Ascending aorta (tissue), 2 donors: ENCODE results near the gene SMPDL3A. TPM values are rescaled to one million over a fixed set of nuclear protein-coding genes. Genes with fewer than 3 reads are reported as not detected.

Experiments used
- DNase-seq, 2 donors: peaks; one replicate each; pipeline ENCODE4 v3.0.0-alpha.2; 2019; ENCODE audit warnings: low spot score in 2 of 2
- H3K27ac ChIP-seq, 2 donors: fragments of 200-600 bp; sonication (generic); one replicate each; pipeline ENCODE4 v1.5.1; 2016 to 2017; ENCODE audit warnings: mild to moderate bottlenecking in 1 of 2
- H3K27me3 ChIP-seq: fragments of 200-600 bp; sonication (generic); one replicate; pipeline ENCODE4 v1.5.1; 2017
- H3K36me3 ChIP-seq, 2 donors: fragments of 200-600 bp; sonication (generic); one replicate each; pipeline ENCODE4 v1.5.1; 2016
- H3K4me1 ChIP-seq, 2 donors: fragments of 200-600 bp; sonication (generic); one replicate each; pipeline ENCODE4 v1.5.1; 2016 to 2017; ENCODE audit warnings: mild to moderate bottlenecking in 1 of 2
- H3K4me3 ChIP-seq, 2 donors: fragments of 200-600 bp; sonication (generic); one replicate each; pipeline ENCODE4 v1.5.1; 2016 to 2017; ENCODE audit warnings: mild to moderate bottlenecking in 1 of 2
- H3K9me3 ChIP-seq, 2 donors: fragments of 200-600 bp; sonication (generic); one replicate each; pipeline ENCODE4 v1.5.1; 2016
- intact Hi-C: fragments of 100-400 bp; cut with DNase I; formaldehyde crosslinking; loops from one replicate; pipeline ENCODE4 v1.15.1; 2023
- total RNA-seq: library from RNA; depleted of rRNA; stranded (reverse); fragments of >200 nt; gene quantifications from one replicate; pipeline ENCODE4 v1.1.0, GENCODE V29; 2016
- TF ChIP-seq, protein P1 (sequence below), 3 experiments: fragments of 200-600 bp in 2 of 3; fragments of 450-650 bp in 1 of 3; sonication (generic) in 2 of 3; IDR thresholded peaks; one replicate each; pipeline ENCODE4 v1.5.1; 2016 to 2019; ENCODE audit warnings: antibody characterized with exemption in 3 of 3, mild to moderate bottlenecking in 1 of 3, moderate library complexity in 1 of 3

Gene SMPDL3A
- total RNA-seq, 1 donor from 2014 or later, result 2.7 TPM

DNA sequence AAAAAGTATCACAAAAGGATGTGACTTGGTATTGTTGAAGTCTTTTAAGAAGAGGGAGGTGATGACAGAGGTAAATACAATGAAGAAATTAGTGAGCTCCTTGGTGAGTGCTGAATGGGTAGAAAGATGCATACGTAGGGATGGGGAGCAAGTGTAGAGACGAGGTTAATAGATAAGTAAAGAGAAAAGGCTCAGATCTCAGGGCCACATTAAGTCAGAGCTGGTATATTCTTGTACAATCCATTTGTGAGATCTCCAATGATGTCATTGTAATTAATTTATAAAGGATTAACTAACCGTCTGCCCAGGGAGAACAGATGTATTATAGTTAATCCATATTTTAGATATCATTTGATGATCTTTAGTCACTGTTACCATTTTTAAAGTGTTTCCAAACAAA, 43.4 kb downstream of the SMPDL3A start:
- Histone ChIP-seq H3K4me3 (no peak overlapping the region), H3K36me3 (no peaks in the 10 kb centered on the region), H3K27me3 (no peaks in the 10 kb centered on the region), H3K4me1 (no peaks in the 10 kb centered on the region), H3K9me3 (no peaks in the 10 kb centered on the region), H3K27ac (no peak overlapping the region)
- intact Hi-C loops, result no loop called here
- TF ChIP-seq, protein P1, sequence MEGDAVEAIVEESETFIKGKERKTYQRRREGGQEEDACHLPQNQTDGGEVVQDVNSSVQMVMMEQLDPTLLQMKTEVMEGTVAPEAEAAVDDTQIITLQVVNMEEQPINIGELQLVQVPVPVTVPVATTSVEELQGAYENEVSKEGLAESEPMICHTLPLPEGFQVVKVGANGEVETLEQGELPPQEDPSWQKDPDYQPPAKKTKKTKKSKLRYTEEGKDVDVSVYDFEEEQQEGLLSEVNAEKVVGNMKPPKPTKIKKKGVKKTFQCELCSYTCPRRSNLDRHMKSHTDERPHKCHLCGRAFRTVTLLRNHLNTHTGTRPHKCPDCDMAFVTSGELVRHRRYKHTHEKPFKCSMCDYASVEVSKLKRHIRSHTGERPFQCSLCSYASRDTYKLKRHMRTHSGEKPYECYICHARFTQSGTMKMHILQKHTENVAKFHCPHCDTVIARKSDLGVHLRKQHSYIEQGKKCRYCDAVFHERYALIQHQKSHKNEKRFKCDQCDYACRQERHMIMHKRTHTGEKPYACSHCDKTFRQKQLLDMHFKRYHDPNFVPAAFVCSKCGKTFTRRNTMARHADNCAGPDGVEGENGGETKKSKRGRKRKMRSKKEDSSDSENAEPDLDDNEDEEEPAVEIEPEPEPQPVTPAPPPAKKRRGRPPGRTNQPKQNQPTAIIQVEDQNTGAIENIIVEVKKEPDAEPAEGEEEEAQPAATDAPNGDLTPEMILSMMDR (IDR thresholded peaks at IDR 0.05), result no peak
- no peak for DNase-seq

DNA sequence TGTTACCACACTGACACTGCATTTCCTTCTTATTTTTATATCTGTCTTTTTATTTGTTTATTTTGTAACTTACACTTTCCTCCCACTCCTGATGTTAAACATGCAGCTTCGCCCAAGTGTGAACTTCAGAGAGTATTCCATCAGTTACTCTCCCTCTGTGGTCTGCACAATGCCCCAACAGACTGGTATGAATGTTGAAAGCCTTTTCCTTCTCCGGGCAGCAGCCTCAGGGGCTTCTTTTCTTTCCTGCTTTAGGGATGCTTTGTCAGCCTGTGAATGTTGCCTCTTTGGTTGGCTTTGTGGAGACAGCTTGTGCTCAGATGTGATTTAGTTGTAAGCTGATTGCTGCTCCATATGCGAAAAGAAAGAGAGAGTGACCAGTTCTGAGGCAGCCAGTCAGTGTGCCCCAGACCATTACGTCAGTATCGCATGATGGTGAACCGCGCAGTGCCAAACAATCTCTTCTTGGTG, 44.0 kb downstream of the SMPDL3A start:
- TF ChIP-seq, protein P1 (IDR thresholded peaks at IDR 0.05), result no peak
- no peak for DNase-seq
- H3K27ac ChIP-seq, result no peak overlapping the region
- H3K27me3 ChIP-seq, result no peaks in the 10 kb centered on the region
- no peaks in the 10 kb centered on the region for H3K9me3 ChIP-seq
- intact Hi-C loops, result no loop called here
- no peaks in the 10 kb centered on the region for H3K36me3 ChIP-seq
- H3K4me3 ChIP-seq, result no peak overlapping the region
- no peaks in the 10 kb centered on the region for H3K4me1 ChIP-seq

DNA sequence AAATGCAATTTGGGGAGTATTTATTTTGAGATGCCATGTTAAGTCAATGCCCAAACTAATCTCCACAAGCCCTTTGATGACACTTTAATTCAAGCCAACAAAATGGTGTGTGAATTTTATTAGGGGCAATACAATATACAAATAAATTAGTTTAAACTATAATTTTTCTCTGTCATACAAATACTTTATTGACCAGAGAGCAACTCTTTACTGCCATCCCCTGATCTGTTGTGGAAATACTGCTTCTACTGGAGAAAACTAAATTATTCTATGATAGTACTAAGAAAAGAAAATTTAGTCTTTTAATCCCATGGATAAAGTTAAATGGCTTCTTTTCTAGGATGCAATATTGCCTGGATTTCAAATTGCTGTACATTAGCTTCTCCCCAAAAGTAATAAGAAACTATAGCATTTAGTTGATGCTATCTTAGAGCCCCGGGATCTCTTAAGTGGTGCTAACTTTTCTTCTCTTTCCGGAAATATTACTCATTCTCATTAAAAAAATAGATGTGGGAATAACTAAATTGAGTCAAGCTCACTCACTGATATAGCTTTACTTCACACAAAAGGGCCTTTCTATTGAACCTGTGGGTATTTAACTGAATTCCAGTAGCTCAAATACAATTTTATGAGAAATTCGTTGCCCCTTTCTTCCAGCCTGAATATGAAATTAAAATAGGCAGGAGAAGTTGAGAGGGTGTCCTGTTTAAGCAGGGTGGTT, 49.2 kb downstream of the SMPDL3A start:
- Histone ChIP-seq H3K36me3 (no peaks in the 10 kb centered on the region), H3K9me3 (no peaks in the 10 kb centered on the region), H3K4me3 (no peak overlapping the region), H3K27me3 (no peaks in the 10 kb centered on the region), H3K4me1 (no peaks in the 10 kb centered on the region), H3K27ac (no peak overlapping the region)
- intact Hi-C loops, result loop anchor here (2.0 kb wide), 1 partner anchor 107 kb away; no protein-coding TSS in a partner anchor
- no peak for DNase-seq
- TF ChIP-seq, protein P1 (IDR thresholded peaks at IDR 0.05), result peak in 2 of 3 experiments; percentile 11 to 28

DNA sequence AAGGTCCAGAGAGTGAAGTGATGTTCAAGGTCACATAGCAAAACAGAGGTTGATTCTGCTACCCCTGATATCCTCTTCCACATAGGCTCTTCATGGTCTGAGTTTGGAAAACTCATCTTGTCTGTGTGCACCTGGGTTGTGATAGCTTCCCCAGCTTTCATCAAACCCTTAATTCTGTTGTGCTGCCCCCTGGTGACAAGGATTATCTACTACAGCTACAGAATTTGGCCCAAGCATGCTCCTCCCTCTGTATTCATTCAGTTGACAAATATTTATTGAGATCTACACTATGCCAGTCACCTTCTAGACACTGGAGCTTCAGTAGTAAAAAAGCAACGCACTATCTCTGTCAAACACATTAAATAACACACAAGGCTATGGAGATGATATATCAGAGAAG, 50.4 kb downstream of the SMPDL3A start:
- no peaks in the 10 kb centered on the region for H3K9me3 ChIP-seq
- no peak overlapping the region for H3K27ac ChIP-seq
- H3K4me1 ChIP-seq, result no peaks in the 10 kb centered on the region
- H3K4me3 ChIP-seq, result no peak overlapping the region
- intact Hi-C loops, result loop anchor here (2.0 kb wide), 1 partner anchor 109 kb away; no protein-coding TSS in a partner anchor
- no peaks in the 10 kb centered on the region for H3K27me3 ChIP-seq
- TF ChIP-seq, protein P1 (IDR thresholded peaks at IDR 0.05), result peak; percentile 38 to 62 (median 58)
- no peaks in the 10 kb centered on the region for H3K36me3 ChIP-seq
- peak in 1 of 2 donors; percentile 66 for DNase-seq

DNA sequence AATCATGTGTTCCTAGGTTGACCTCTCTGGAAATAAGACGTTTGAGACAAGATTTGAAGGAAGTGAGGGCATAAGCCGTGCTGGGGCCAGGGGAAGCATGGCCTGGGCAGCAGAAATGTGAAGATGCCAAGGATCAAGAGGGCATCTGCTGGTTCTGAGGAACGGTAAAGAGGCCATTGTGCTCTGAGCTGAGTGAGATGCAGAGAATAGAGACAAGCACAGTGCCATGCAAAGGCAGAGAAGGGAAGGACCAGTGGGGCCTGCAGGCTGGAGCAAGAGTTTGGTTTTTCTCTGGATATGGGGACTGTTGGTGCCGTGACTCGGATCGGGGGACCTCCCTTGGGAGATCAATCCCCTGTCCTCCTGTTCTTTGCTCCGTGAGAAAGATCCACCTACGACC, 50.8 kb downstream of the SMPDL3A start:
- no peak for DNase-seq
- intact Hi-C loops, result loop anchor here (2.0 kb wide), 2 partner anchors 29 to 109 kb away; no protein-coding TSS in a partner anchor
- no peaks in the 10 kb centered on the region for H3K9me3 ChIP-seq
- TF ChIP-seq, protein P1 (IDR thresholded peaks at IDR 0.05), result no peak
- H3K27me3 ChIP-seq, result no peaks in the 10 kb centered on the region
- no peaks in the 10 kb centered on the region for H3K36me3 ChIP-seq
- no peak overlapping the region for H3K27ac ChIP-seq
- no peak overlapping the region for H3K4me3 ChIP-seq
- no peaks in the 10 kb centered on the region for H3K4me1 ChIP-seq
